NCI-H1092 (cell line): Measurements from ENCODE around the gene ODF2.
"Not testable (repeated sequence)": the region's sequence is repeated elsewhere in the genome, so short reads cannot be mapped to it uniquely, and the experiment has no call there.

Experiments
- DNase-seq: peaks from one replicate; lab custom pipeline; 2025; lab: John Stamatoyannopoulos, UW

Gene ODF2

GRCh38 chr9:128484686-128485413 lies 29.0 kb downstream of the ODF2 start:
- DNase-seq, result no peak

- no peak for DNase-seq
Observed at GRCh38 chr9:128485414-128485855, 29.6 kb downstream of the ODF2 start.

- no peak for DNase-seq
Observed at GRCh38 chr9:128486201-128486600, 30.4 kb downstream of the ODF2 start.

- no peak for DNase-seq
Observed at GRCh38 chr9:128493424-128493823, 37.6 kb downstream of the ODF2 start.

- peak; percentile 68 for DNase-seq
Observed at GRCh38 chr9:128494108-128494745, 38.4 kb downstream of the ODF2 start.

- DNase-seq, result no peak
Observed at GRCh38 chr9:128494746-128495129, 38.9 kb downstream of the ODF2 start.

GRCh38 chr9:128495296-128495695 lies 39.5 kb downstream of the ODF2 start:
- DNase-seq, result no peak

- no peak for DNase-seq
Observed at GRCh38 chr9:128495804-128496417, 40.1 kb downstream of the ODF2 start.

GRCh38 chr9:128497824-128498610 lies 42.2 kb downstream of the ODF2 start:
- DNase-seq, result no peak

- no peak for DNase-seq
Observed at GRCh38 chr9:128498911-128499310, 43.1 kb downstream of the ODF2 start.

GRCh38 chr9:128499920-128500319 lies 44.1 kb downstream of the ODF2 start:
- DNase-seq, result no peak

GRCh38 chr9:128503415-128503825 lies 47.6 kb downstream of the ODF2 start:
- not testable (repeated sequence) for DNase-seq

- peak; percentile 9 for DNase-seq
Observed at GRCh38 chr9:128503870-128504269, 48.1 kb downstream of the ODF2 start.

- peak; percentile 92 for DNase-seq
Observed at GRCh38 chr9:128504485-128505413, 48.9 kb downstream of the ODF2 start, which contains the start of gene GLE1. Gene GLE1, plus strand, starts transcription at chr9:128504719. Its CDS starts 87 bp downstream, at chr9:128504806.

- DNase-seq, result no peak
Observed at GRCh38 chr9:128505414-128505765, 49.6 kb downstream of the ODF2 start.

- not testable (repeated sequence) for DNase-seq
Observed at GRCh38 chr9:128505906-128506305, 50.1 kb downstream of the ODF2 start.

GRCh38 chr9:128512820-128513219 lies 57.0 kb downstream of the ODF2 start:
- no peak for DNase-seq

GRCh38 chr9:128521956-128522355 lies 66.2 kb downstream of the ODF2 start:
- DNase-seq, result no peak

GRCh38 chr9:128523199-128523925 lies 67.6 kb downstream of the ODF2 start:
- peak; percentile 77 for DNase-seq

GRCh38 chr9:128526720-128527119 lies 70.9 kb downstream of the ODF2 start:
- no peak for DNase-seq
